HUDEP-2 (cell line): ENCODE results near the gene GABARAPL1.

Experiments used
- DNase-seq, 76 experiments: peaks; one replicate each; lab custom pipeline; 2025; ENCODE audit not compliant: unreplicated experiment in 76 of 76; lab: John Stamatoyannopoulos, UW

The GABARAPL1 gene

DNA sequence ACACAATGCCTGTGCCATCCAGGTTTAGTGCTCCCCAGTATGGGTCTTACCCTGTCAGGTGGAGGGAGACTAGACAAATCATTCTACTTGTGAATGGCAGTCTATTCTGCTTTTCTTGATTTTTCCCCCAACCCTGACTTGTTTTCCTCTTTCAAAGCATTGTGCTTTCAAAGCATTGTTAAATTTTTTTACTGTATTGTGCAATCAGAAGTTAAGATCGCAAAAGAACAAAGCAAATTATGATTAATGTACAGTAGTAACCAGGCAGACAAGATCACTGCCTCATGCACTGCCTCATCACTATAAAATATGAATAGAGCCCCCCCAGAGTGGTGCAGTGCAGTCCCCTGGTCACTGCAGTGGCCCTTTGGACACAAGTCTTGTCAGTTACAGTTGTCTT, 14.1 kb downstream of the GABARAPL1 start:
- no peak for DNase-seq

GRCh38 chr12:10227648-10228047, 15.0 kb downstream of the GABARAPL1 start:
- DNase-seq: no peak

GRCh38 chr12:10234562-10234961, 21.9 kb downstream of the GABARAPL1 start:
- DNase-seq: no peak

- peak in 5 of 76 experiments; percentile 1 to 13 (median 6) for DNase-seq
Measured at GRCh38 chr12:10235761-10236631, 23.3 kb downstream of the GABARAPL1 start.

DNA sequence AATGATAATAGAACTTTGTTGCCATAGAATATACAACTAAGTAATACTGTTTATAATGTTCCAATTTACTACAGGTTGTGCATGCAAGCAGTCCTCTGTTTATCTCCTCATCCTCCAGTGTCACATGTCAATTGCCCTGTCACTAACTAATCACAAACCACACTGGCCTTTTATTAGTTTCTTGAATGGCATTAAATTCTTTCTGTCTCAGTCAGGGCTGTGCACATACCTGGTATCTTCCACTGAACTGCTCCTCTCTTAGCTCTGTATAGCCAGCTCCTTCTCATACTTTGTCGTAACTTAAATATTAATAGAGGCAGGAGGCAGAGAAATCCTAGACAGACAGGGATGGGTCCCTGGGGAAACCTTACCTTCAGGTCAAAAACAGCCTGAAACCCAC, 24.0 kb downstream of the GABARAPL1 start:
- DNase-seq: no peak

DNA sequence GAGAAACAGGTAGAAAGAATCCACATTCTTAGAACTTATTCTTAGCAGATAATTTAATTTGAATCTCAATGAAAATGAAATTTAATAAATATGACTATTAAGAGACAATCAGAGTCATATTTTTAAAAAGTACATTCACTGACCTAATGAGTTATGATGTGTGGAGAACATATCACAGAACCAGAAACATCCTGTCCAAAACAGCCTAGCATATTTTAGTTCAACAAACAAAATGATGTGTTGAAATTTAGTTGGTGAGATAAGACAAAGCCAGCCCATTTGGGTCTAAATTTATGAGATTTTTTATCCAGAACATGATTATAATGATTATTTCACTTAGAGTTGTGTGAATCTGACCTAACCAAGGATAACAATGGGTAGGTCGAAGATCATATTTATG, 25.8 kb downstream of the GABARAPL1 start:
- DNase-seq: no peak

GRCh38 chr12:10241290-10241689, 28.6 kb downstream of the GABARAPL1 start:
- DNase-seq: no peak

GRCh38 chr12:10241727-10242126, 29.1 kb downstream of the GABARAPL1 start:
- DNase-seq: no peak

GRCh38 chr12:10242539-10242938, 29.9 kb downstream of the GABARAPL1 start:
- DNase-seq: no peak

DNA sequence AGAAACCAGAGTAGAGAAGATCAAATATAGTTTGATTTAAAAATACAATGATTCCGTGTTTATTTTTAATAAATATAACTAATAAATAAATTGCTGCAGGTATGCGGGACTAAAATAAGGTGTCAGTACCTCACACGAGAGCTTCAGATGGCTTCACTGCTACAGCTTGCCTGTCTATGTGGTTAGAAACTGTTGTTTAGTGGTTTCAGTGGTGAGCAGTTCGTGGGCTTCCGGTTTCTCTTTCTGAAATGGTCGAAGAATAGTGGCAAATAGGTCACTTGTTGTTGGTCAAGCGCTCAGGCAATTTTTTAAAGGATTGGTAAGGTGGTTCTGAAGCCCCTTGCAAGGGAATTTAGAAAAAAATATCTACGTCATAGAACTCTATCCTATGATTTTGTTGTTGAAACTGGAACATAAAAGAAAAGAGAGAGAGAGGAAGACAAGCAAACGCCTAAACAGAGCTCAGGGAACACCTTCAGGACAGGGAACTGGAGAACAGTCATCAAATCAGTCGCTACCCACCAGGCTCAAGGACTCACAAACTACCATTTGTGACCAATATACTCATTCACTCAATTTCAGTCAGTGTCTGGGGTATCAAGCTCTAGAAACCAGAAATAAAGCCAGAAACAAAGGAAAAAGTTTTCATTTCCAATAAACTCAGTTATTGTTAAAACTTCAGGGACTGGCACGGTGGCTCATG, 31.3 kb downstream of the GABARAPL1 start:
- DNase-seq: peak in 2 of 76 experiments; percentile 6 to 20

DNA sequence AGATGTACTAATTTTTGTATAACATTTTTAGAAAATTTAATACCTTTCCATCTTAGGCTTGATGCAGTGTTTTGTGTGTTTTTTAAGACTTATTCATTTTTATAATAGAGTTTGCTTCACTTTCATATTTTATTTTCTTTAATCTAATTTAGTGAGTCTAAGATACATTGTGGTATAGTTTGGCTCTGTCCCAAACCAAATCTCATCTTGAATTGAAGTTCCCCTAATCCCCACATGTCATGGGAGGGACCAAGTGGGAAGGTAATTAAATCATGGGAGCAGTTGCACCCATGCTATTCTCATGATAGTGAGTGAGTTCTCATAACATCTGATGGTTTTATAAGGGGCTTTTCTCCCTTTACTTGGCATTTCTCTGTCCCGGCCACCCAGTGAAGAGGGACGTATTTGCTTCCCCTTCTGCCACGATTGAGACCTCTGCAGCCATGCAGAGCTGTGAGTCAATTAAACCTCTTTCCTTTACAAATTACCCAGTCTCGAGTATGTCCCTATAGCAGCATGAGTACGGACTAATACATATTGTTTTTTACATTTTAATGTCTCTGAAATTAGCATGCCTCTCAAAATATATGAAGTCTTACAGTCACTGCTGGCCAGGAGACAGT, 34.9 kb downstream of the GABARAPL1 start:
- no peak for DNase-seq

- DNase-seq: no peak
Measured at GRCh38 chr12:10249690-10250455, 37.2 kb downstream of the GABARAPL1 start.

DNA sequence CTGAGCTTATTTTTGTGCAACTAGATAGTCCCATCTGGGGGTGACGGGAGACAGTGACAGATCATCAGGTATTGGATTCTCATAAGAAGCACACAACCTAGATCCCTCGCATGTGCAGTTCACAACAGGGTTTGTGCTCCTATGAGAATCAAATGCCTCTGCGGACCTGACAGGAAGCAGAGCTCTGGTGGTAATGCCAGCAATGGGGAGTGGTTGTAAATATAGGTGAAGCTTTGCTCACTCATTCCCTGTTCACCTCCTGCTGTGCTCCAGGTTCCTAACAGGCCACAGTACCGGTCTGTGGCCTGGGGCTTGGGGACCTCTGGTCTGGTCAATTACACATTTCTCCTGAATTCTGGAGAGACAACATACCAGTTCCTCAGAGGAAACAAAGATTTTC, 39.0 kb downstream of the GABARAPL1 start:
- no peak for DNase-seq

GRCh38 chr12:10252201-10252600, 39.5 kb downstream of the GABARAPL1 start:
- DNase-seq: no peak

DNA sequence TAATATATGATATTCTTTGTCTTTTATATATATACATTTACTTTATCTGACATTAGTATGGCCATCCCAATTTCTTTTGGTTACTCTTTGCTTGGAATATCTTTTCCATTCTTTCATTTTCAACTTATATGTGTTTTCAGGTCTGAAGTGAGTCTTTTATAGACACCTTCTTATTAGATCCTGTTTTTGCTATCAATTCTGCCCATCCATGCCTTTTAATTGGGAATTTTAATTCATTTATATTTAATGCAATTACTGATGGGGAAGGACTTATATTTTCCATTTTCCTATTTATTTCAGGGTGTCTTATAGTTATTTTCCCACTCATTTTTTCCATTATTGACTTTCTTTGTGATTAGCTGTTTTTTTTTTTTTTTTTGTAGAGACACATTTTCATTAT, 43.4 kb downstream of the GABARAPL1 start:
- DNase-seq: no peak

- DNase-seq: no peak
Measured at GRCh38 chr12:10260927-10261326, 48.2 kb downstream of the GABARAPL1 start.

DNA sequence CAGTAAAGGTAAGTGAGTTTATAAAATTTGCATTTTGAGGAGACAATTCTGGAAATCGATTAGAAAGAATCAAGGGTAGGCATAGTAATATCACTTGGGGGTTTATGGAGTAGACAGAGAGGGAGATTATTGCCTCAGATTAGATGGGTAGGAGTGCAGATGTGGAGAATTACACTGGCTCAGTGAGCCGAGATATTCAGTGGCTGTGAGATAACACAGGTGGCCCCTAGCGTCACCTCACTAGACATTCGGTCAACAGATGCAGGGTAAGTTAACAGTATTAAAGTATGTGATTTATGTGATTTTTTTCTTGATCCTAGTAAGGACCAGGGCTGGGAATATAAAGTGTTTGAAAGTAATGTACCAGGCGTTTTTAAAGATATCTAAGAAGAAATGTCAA, 55.4 kb downstream of the GABARAPL1 start:
- DNase-seq: no peak

DNA sequence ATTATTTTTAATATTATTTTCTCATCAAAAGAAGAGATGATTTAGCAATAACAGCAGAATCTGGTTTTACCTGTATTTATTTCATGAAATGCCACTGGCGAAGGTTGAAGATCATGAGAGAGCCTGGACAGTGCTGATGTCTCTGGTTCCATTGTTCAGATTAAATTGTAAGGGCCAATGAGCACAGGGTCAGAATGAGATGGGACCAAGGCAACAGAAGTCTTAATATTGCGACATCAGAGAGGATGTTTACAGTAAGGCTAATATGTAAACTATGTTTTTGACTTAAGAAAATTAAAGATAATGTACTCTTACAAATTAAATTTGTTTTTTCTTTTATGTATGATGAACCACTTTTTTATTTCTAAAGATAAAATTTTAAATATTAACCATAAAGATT, 59.8 kb downstream of the GABARAPL1 start:
- DNase-seq: no peak
